ENCODE results near the gene RIT1.
"Not testable (repeated sequence)": the region's sequence is repeated elsewhere in the genome, so short reads cannot be mapped to it uniquely, and the experiment has no call there.

Gene RIT1

DNA sequence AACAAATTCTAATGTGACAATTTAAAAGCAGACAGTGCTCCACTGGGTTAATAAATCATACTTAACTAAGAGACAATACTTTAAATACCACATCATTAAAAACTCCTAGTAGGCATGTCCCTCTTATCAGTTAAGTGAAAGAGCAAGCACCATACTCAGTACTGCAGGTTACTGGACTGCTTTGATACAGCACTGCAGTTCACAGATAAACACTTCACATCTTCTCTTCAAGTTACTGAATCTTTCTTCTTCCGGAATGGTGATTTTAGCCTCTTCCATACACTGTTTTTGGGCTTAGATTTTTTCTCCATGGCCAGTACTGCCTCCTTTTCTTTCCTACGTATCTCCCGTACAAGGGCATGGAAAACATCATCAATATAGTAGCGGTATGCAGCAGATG lies 11.0 kb downstream of the RIT1 start:
- H3K27me3 ChIP-seq, result no peaks in the 10 kb centered on the region; the same call in 1 of the 2 replicates
- no peaks in the 10 kb centered on the region for H3K4me1 ChIP-seq
- no peaks in the 10 kb centered on the region for H3K9me3 ChIP-seq
- no peak overlapping the region for H3K4me3 ChIP-seq (ENCODE audit: low read depth, low read length)
- TF ChIP-seq, protein P1, sequence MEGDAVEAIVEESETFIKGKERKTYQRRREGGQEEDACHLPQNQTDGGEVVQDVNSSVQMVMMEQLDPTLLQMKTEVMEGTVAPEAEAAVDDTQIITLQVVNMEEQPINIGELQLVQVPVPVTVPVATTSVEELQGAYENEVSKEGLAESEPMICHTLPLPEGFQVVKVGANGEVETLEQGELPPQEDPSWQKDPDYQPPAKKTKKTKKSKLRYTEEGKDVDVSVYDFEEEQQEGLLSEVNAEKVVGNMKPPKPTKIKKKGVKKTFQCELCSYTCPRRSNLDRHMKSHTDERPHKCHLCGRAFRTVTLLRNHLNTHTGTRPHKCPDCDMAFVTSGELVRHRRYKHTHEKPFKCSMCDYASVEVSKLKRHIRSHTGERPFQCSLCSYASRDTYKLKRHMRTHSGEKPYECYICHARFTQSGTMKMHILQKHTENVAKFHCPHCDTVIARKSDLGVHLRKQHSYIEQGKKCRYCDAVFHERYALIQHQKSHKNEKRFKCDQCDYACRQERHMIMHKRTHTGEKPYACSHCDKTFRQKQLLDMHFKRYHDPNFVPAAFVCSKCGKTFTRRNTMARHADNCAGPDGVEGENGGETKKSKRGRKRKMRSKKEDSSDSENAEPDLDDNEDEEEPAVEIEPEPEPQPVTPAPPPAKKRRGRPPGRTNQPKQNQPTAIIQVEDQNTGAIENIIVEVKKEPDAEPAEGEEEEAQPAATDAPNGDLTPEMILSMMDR (IDR thresholded peaks at IDR 0.05; ENCODE audit: low read depth, low read length), result no peak
- peaks cover 44% of the 10 kb centered on the region for H3K36me3 ChIP-seq
- no peak for DNase-seq

DNA sequence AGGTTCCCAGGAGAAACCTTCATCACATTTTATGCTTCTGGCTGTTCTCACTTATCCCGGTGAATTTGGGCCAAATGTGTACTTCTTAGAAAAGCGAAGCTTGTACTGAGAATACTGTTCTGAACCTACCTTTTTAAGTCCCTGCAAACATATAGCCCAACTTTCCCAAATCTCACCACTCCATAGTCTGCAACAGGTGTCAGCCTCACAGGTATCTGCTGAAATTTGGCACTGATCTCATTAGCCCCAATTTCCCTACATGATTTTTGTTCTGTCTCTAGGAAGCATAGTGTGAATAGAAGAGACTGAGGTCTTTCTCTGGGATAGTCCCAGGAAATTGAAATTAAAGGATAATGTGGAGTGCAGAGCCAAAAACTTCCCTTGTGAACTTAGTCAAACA lies 11.5 kb downstream of the RIT1 start:
- Histone ChIP-seq H3K4me3 (ENCODE audit: low read depth, low read length) (no peak overlapping the region), H3K36me3 (peaks cover 41% of the 10 kb centered on the region), H3K9me3 (no peaks in the 10 kb centered on the region), H3K27me3 (no peaks in the 10 kb centered on the region), H3K4me1 (no peaks in the 10 kb centered on the region)
- TF ChIP-seq, protein P1 (IDR thresholded peaks at IDR 0.05; ENCODE audit: low read depth, low read length), result no peak
- no peak for DNase-seq

GRCh38 chr1:155898888-155899287 lies 12.3 kb downstream of the RIT1 start:
- no peaks in the 10 kb centered on the region for H3K4me1 ChIP-seq
- no peak overlapping the region for H3K4me3 ChIP-seq (ENCODE audit: low read depth, low read length)
- H3K9me3 ChIP-seq, result no peaks in the 10 kb centered on the region
- TF ChIP-seq, protein P1 (IDR thresholded peaks at IDR 0.05; ENCODE audit: low read depth, low read length), result no peak
- DNase-seq, result no peak
- H3K27me3 ChIP-seq, result no peaks in the 10 kb centered on the region
- peaks cover 34% of the 10 kb centered on the region for H3K36me3 ChIP-seq

- DNase-seq, result no peak
- Histone ChIP-seq H3K9me3 (no peaks in the 10 kb centered on the region), H3K27me3 (no peaks in the 10 kb centered on the region), H3K36me3 (peaks cover 29% of the 10 kb centered on the region), H3K4me1 (no peaks in the 10 kb centered on the region), H3K4me3 (ENCODE audit: low read depth, low read length) (no peak overlapping the region)
- TF ChIP-seq, protein P1 (IDR thresholded peaks at IDR 0.05; ENCODE audit: low read depth, low read length), result no peak
Measured at GRCh38 chr1:155897746-155898145, 13.4 kb downstream of the RIT1 start.

GRCh38 chr1:155896476-155896875 lies 14.7 kb downstream of the RIT1 start:
- not testable (repeated sequence) for DNase-seq; H3K4me3 ChIP-seq (ENCODE audit: low read depth, low read length); H3K9me3 ChIP-seq; H3K4me1 ChIP-seq; H3K27me3 ChIP-seq
- peaks cover 25% of the 10 kb centered on the region for H3K36me3 ChIP-seq

GRCh38 chr1:155895617-155896016 lies 15.5 kb downstream of the RIT1 start:
- not testable (repeated sequence) for H3K4me3 ChIP-seq (ENCODE audit: low read depth, low read length); H3K9me3 ChIP-seq; H3K4me1 ChIP-seq; DNase-seq; H3K27me3 ChIP-seq
- H3K36me3 ChIP-seq, result peaks cover 16% of the 10 kb centered on the region

- TF ChIP-seq, protein P1 (IDR thresholded peaks at IDR 0.05; ENCODE audit: low read depth, low read length), result no peak
- no peak for DNase-seq
- Histone ChIP-seq H3K36me3 (peaks cover 6% of the 10 kb centered on the region), H3K4me1 (no peaks in the 10 kb centered on the region), H3K27me3 (no peaks in the 10 kb centered on the region), H3K9me3 (no peaks in the 10 kb centered on the region), H3K4me3 (ENCODE audit: low read depth, low read length) (no peak overlapping the region)
Measured at GRCh38 chr1:155893389-155894142, 17.6 kb downstream of the RIT1 start.
